CD4-positive, alpha-beta memory T cell (primary cell): ENCODE results near the gene ANKRD2. TPM values are rescaled to one million over a fixed set of nuclear protein-coding genes. Genes with fewer than 3 reads are reported as not detected.

Experiments used
- CTCF ChIA-PET: fragments of 350-600 bp; sonication (Branson Sonifier 250); formaldehyde crosslinking; loops from one replicate; lab custom pipeline; 2021; ENCODE audit warnings: inconsistent platforms; ENCODE audit not compliant: partially characterized antibody; lab: Charles Lee
- POLR2A ChIA-PET: fragments of 350-600 bp; sonication (Branson Sonifier 250); formaldehyde crosslinking; loops from one replicate; lab custom pipeline; 2021; ENCODE audit not compliant: partially characterized antibody; lab: Charles Lee
- DNase-seq, 5 donors: peaks; one replicate each; pipeline versions ENCODE4 v3.0.0 to v3.0.0-alpha.2; 2020 to 2022; ENCODE audit warnings: mixed read lengths in 1 of 5
- H3K27ac ChIP-seq: one replicate; pipeline ENCODE4 v1.7.0; 2013; ENCODE audit warnings: low read depth, low read length
- H3K27me3 ChIP-seq: 2 replicates; pipeline ENCODE4 v1.7.0; 2013; ENCODE audit warnings: mild to moderate bottlenecking, low read length, moderate library complexity; ENCODE audit not compliant: insufficient read depth
- H3K36me3 ChIP-seq: 2 replicates; pipeline ENCODE4 v1.7.0; 2013; ENCODE audit warnings: mild to moderate bottlenecking, low read length, moderate library complexity; ENCODE audit not compliant: insufficient read depth
- H3K4me1 ChIP-seq: 2 replicates; pipeline ENCODE4 v1.7.0; 2013; ENCODE audit warnings: mild to moderate bottlenecking, low read length, moderate library complexity; ENCODE audit not compliant: insufficient read depth
- H3K4me3 ChIP-seq, 2 donors: one replicate each; pipeline ENCODE4 v1.7.0; 2013; ENCODE audit warnings: low read length in 2 of 2, mild to moderate bottlenecking in 1 of 2
- H3K9me3 ChIP-seq, 2 donors: one replicate each; pipeline ENCODE4 v1.7.0; 2013; ENCODE audit warnings: low read length in 2 of 2, control low read depth in 1 of 2; ENCODE audit not compliant: control insufficient read depth in 1 of 2
- H3K27ac Mint-ChIP-seq, 7 donors: one replicate each; pipeline ENCODE4 v1.8.0; 2020 to 2021; ENCODE audit warnings: mixed read lengths in 7 of 7, mild to moderate bottlenecking in 6 of 7, inconsistent platforms in 3 of 7, moderate library complexity in 3 of 7
- H3K27me3 Mint-ChIP-seq, 2 donors: one replicate each; pipeline ENCODE4 v1.8.0; 2020 to 2021; ENCODE audit warnings: mixed read lengths in 2 of 2
- H3K36me3 Mint-ChIP-seq, 2 donors: one replicate each; pipeline ENCODE4 v1.8.0; 2020 to 2021; ENCODE audit warnings: mixed read lengths in 2 of 2, inconsistent platforms in 1 of 2, mild to moderate bottlenecking in 1 of 2
- H3K4me1 Mint-ChIP-seq, 4 donors: one replicate each; pipeline ENCODE4 v1.8.0; 2020 to 2021; ENCODE audit warnings: mixed read lengths in 4 of 4, mild to moderate bottlenecking in 1 of 4
- H3K4me3 Mint-ChIP-seq, 8 donors: one replicate each; pipeline ENCODE4 v1.8.0; 2020 to 2021; ENCODE audit warnings: mixed read lengths in 8 of 8, mild to moderate bottlenecking in 7 of 8, moderate library complexity in 6 of 8, inconsistent platforms in 3 of 8
- H3K9me3 Mint-ChIP-seq, 8 donors: one replicate each; pipeline ENCODE4 v1.8.0; 2020 to 2021; ENCODE audit warnings: mixed read lengths in 8 of 8, mild to moderate bottlenecking in 5 of 8, inconsistent platforms in 3 of 8, moderate library complexity in 1 of 8
- intact Hi-C: fragments of 100-400 bp; cut with micrococcal nuclease; formaldehyde crosslinking; loops from one replicate; pipeline ENCODE4 v1.15.1; 2023
- polyA plus RNA-seq, 2 donors: library from polyadenylated mRNA; unstranded; fragments of 300-500 nt; fragmentation: Illumina TruSeq; gene quantifications; one replicate each; pipeline ENCODE4 v1.2.3, GENCODE V29; 2021
- total RNA-seq, 2 experiments: library from RNA; stranded (reverse); gene quantifications; one replicate each; pipeline ENCODE4 v1.2.3, GENCODE V29; 2021

The ANKRD2 gene
- total and polyA plus RNA-seq, 4 experiments from 2014 or later: not detected

GRCh38 chr10:97582169-97582568, 9.6 kb downstream of the ANKRD2 start:
- CTCF ChIA-PET: interaction anchor here (0.6 kb wide), 1 partner anchor 177 kb away, joined by 3 read pairs; no protein-coding TSS in a partner anchor

GRCh38 chr10:97583476-97583875, 10.9 kb downstream of the ANKRD2 start:
- Histone ChIP-seq H3K27ac (no peak overlapping the region), H3K4me1 (no peaks in the 10 kb centered on the region), H3K27me3 (no peaks in the 10 kb centered on the region), H3K4me3 (no peak overlapping the region), H3K36me3 (no peaks in the 10 kb centered on the region), H3K9me3 (no peaks in the 10 kb centered on the region)
- no peak overlapping the region for H3K4me3 Mint-ChIP-seq
- no peaks in the 10 kb centered on the region for H3K36me3 Mint-ChIP-seq
- intact Hi-C loops: no loop called here
- no peak for DNase-seq
- H3K4me1 Mint-ChIP-seq: no peaks in the 10 kb centered on the region
- POLR2A ChIA-PET: no interaction called here
- CTCF ChIA-PET: no interaction called here
- peaks cover 0 to 1% of the 10 kb centered on the region in 2 donors for H3K27me3 Mint-ChIP-seq
- no peaks in the 10 kb centered on the region for H3K9me3 Mint-ChIP-seq
- H3K27ac Mint-ChIP-seq: no peak overlapping the region

More at GRCh38 chr10:97582169-97582568, 9.6 kb downstream of the ANKRD2 start:
- no peak for DNase-seq
- no peaks in the 10 kb centered on the region for H3K4me1 ChIP-seq
- no peak overlapping the region for H3K27ac Mint-ChIP-seq
- no peaks in the 10 kb centered on the region for H3K27me3 ChIP-seq
- H3K9me3 Mint-ChIP-seq: no peaks in the 10 kb centered on the region
- H3K27ac ChIP-seq: no peak overlapping the region
- H3K4me3 ChIP-seq: no peak overlapping the region
- H3K9me3 ChIP-seq: no peaks in the 10 kb centered on the region
- H3K4me3 Mint-ChIP-seq: no peak overlapping the region
- POLR2A ChIA-PET: no interaction called here
- no peaks in the 10 kb centered on the region for H3K36me3 ChIP-seq
- no peaks in the 10 kb centered on the region for H3K4me1 Mint-ChIP-seq
- intact Hi-C loops: no loop called here
- no peaks in the 10 kb centered on the region for H3K36me3 Mint-ChIP-seq
- H3K27me3 Mint-ChIP-seq: peaks cover 0 to 2% of the 10 kb centered on the region in 2 donors

- ChIA-PET CTCF (no interaction called here), POLR2A (no interaction called here)
- DNase-seq: no peak
- H3K4me1 Mint-ChIP-seq: no peaks in the 10 kb centered on the region
- Histone ChIP-seq H3K36me3 (no peaks in the 10 kb centered on the region), H3K27me3 (no peaks in the 10 kb centered on the region), H3K27ac (no peak within 1 kb of the TSS), H3K4me3 (no peak within 1 kb of the TSS), H3K9me3 (no peaks in the 10 kb centered on the region), H3K4me1 (no peaks in the 10 kb centered on the region)
- H3K4me3 Mint-ChIP-seq: no peak within 1 kb of the TSS
- H3K27ac Mint-ChIP-seq: no peak within 1 kb of the TSS
- H3K9me3 Mint-ChIP-seq: no peaks in the 10 kb centered on the region
- intact Hi-C loops: no loop called here
- H3K27me3 Mint-ChIP-seq: no peaks in the 10 kb centered on the region
- no peaks in the 10 kb centered on the region for H3K36me3 Mint-ChIP-seq
Observed at GRCh38 chr10:97584060-97584797, 11.7 kb downstream of the ANKRD2 start, which contains the start of gene HOGA1. Gene HOGA1 (plus strand): TSS chr10:97584389. CDS start chr10:97584704, 315 bp downstream.

GRCh38 chr10:97584798-97585438, 12.3 kb downstream of the ANKRD2 start:
- Histone ChIP-seq H3K27me3 (no peaks in the 10 kb centered on the region), H3K4me3 (no peak overlapping the region), H3K4me1 (no peaks in the 10 kb centered on the region), H3K27ac (no peak overlapping the region), H3K9me3 (no peaks in the 10 kb centered on the region), H3K36me3 (no peaks in the 10 kb centered on the region)
- H3K4me3 Mint-ChIP-seq: no peak overlapping the region
- intact Hi-C loops: no loop called here
- H3K36me3 Mint-ChIP-seq: no peaks in the 10 kb centered on the region
- H3K27me3 Mint-ChIP-seq: no peaks in the 10 kb centered on the region
- no peak overlapping the region for H3K27ac Mint-ChIP-seq
- POLR2A ChIA-PET: no interaction called here
- CTCF ChIA-PET: interaction anchor here (0.6 kb wide), 1 partner anchor 331 kb away, joined by 3 read pairs; no protein-coding TSS in a partner anchor
- no peaks in the 10 kb centered on the region for H3K4me1 Mint-ChIP-seq
- H3K9me3 Mint-ChIP-seq: no peaks in the 10 kb centered on the region
- DNase-seq: no peak

- H3K27ac ChIP-seq: no peak overlapping the region
- Mint-ChIP-seq H3K27me3 (no peaks in the 10 kb centered on the region), H3K9me3 (no peaks in the 10 kb centered on the region), H3K27ac (no peak overlapping the region), H3K36me3 (no peaks in the 10 kb centered on the region), H3K4me3 (no peak overlapping the region), H3K4me1 (no peaks in the 10 kb centered on the region)
- ChIA-PET CTCF (interaction anchor here (0.6 to 1.5 kb wide), 3 partner anchors 11 to 331 kb away, joined by 3 to 4 read pairs (median 3); no protein-coding TSS in a partner anchor), POLR2A (no interaction called here)
- H3K4me3 ChIP-seq: no peak overlapping the region
- H3K27me3 ChIP-seq: no peaks in the 10 kb centered on the region
- H3K36me3 ChIP-seq: no peaks in the 10 kb centered on the region
- H3K9me3 ChIP-seq: no peaks in the 10 kb centered on the region
- intact Hi-C loops: no loop called here
- DNase-seq: no peak
- H3K4me1 ChIP-seq: no peaks in the 10 kb centered on the region
Observed at GRCh38 chr10:97585439-97585811, 12.8 kb downstream of the ANKRD2 start.

- CTCF ChIA-PET: no interaction called here
- H3K4me1 Mint-ChIP-seq: no peaks in the 10 kb centered on the region
- intact Hi-C loops: no loop called here
- Histone ChIP-seq H3K9me3 (no peaks in the 10 kb centered on the region), H3K27me3 (no peaks in the 10 kb centered on the region), H3K36me3 (no peaks in the 10 kb centered on the region), H3K27ac (no peak overlapping the region), H3K4me1 (no peaks in the 10 kb centered on the region), H3K4me3 (no peak overlapping the region)
- no peak for DNase-seq
- H3K36me3 Mint-ChIP-seq: no peaks in the 10 kb centered on the region
- no peak overlapping the region for H3K27ac Mint-ChIP-seq
- no peaks in the 10 kb centered on the region for H3K9me3 Mint-ChIP-seq
- H3K4me3 Mint-ChIP-seq: no peak overlapping the region
- POLR2A ChIA-PET: no interaction called here
- H3K27me3 Mint-ChIP-seq: no peaks in the 10 kb centered on the region
Observed at GRCh38 chr10:97587183-97587582, 14.6 kb downstream of the ANKRD2 start.

GRCh38 chr10:97589479-97589878, 16.9 kb downstream of the ANKRD2 start, which contains the start of gene C10orf62:
Gene C10orf62 (plus strand): TSS chr10:97589721. CDS start chr10:97589898, 177 bp downstream.
- Mint-ChIP-seq H3K4me3 (no peak within 1 kb of the TSS), H3K36me3 (no peaks in the 10 kb centered on the region), H3K4me1 (no peaks in the 10 kb centered on the region), H3K9me3 (no peaks in the 10 kb centered on the region), H3K27me3 (no peaks in the 10 kb centered on the region), H3K27ac (no peak within 1 kb of the TSS)
- Histone ChIP-seq H3K27me3 (no peaks in the 10 kb centered on the region), H3K9me3 (no peaks in the 10 kb centered on the region), H3K4me3 (no peak within 1 kb of the TSS), H3K36me3 (no peaks in the 10 kb centered on the region), H3K4me1 (no peaks in the 10 kb centered on the region), H3K27ac (no peak within 1 kb of the TSS)
- CTCF ChIA-PET: no interaction called here
- DNase-seq: no peak
- intact Hi-C loops: no loop called here
- POLR2A ChIA-PET: interaction anchor here (0.5 kb wide), 1 partner anchor 43 kb away, joined by 3 read pairs; no protein-coding TSS in a partner anchor
